Activated naive CD8-positive, alpha-beta T cell (primary cell): Measurements from ENCODE around the gene HCK.

ENCODE experiments used
- H3K27ac Mint-ChIP-seq: one replicate; pipeline ENCODE4 v1.8.0; 2021; ENCODE audit warnings: mixed read lengths
- H3K27me3 Mint-ChIP-seq: one replicate; pipeline ENCODE4 v1.8.0; 2021; ENCODE audit warnings: mixed read lengths
- H3K36me3 Mint-ChIP-seq: one replicate; pipeline ENCODE4 v1.8.0; 2021; ENCODE audit warnings: mixed read lengths
- H3K4me1 Mint-ChIP-seq: one replicate; pipeline ENCODE4 v1.8.0; 2021; ENCODE audit warnings: low read depth, mixed read lengths
- H3K4me3 Mint-ChIP-seq: one replicate; pipeline ENCODE4 v1.8.0; 2021; ENCODE audit warnings: mild to moderate bottlenecking, mixed read lengths
- H3K9me3 Mint-ChIP-seq: one replicate; pipeline ENCODE4 v1.8.0; 2021; ENCODE audit warnings: low read depth, mixed read lengths

HCK gene

DNA sequence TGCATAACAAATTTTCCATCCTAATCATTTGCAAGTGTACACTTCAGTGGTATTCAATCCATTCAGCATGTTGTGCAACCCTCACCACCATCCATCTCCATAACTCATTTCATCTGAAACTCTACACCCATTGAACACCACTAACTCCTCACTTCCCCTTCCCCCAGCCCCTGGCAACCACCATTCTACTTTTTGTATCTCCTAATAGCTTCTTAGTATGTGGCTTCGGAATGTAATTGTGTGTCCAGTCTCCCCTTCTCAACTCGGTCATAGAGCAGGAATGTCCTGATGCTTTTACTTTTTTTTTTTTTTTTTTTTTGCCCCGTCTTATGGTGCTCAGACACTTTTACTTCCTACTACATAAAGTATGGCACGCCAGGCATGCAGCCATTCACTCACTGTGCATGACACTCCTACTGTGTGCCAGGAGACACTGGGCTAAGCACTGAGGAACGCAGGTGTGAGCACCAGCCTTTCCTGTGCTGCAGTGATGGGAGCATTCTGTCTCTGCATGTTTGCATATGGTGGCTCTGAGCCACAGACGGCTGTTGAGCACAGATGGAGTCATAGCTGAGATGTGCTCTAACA, 15.3 kb downstream of the HCK start:
- H3K9me3 Mint-ChIP-seq: no peaks in the 10 kb centered on the region
- no peaks in the 10 kb centered on the region for H3K36me3 Mint-ChIP-seq
- no peaks in the 10 kb centered on the region for H3K4me1 Mint-ChIP-seq
- peaks cover 7% of the 10 kb centered on the region for H3K27me3 Mint-ChIP-seq
- no peak overlapping the region for H3K4me3 Mint-ChIP-seq
- no peak overlapping the region for H3K27ac Mint-ChIP-seq

DNA sequence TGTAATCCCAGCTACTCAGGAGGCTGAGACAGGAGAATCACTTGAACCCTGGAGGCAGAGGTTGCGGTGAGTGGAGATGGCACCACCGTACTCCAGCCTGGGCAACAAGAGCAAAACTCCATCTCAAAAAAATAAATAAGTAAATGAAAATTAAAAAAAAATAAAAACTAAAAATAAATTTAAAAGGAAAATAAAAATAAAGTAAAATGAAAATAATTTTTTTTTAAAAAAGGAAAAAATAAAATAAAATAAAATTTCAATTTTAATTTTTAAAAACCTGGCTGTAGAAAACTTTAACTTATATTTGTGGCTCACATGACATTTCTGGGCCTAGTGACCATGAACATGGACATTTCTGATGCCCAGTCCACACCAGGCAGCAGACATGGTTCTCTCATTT, 16.1 kb downstream of the HCK start:
- no peaks in the 10 kb centered on the region for H3K4me1 Mint-ChIP-seq
- H3K27me3 Mint-ChIP-seq: peaks cover 5% of the 10 kb centered on the region
- no peak overlapping the region for H3K4me3 Mint-ChIP-seq
- H3K36me3 Mint-ChIP-seq: no peaks in the 10 kb centered on the region
- H3K9me3 Mint-ChIP-seq: no peaks in the 10 kb centered on the region
- H3K27ac Mint-ChIP-seq: no peak overlapping the region

- no peaks in the 10 kb centered on the region for H3K36me3 Mint-ChIP-seq
- no peak overlapping the region for H3K27ac Mint-ChIP-seq
Observed at GRCh38 chr20:32069711-32070110, 17.7 kb downstream of the HCK start.

GRCh38 chr20:32070282-32070681, 18.2 kb downstream of the HCK start:
- H3K36me3 Mint-ChIP-seq: no peaks in the 10 kb centered on the region
- peaks cover 5% of the 10 kb centered on the region for H3K27me3 Mint-ChIP-seq
- no peak overlapping the region for H3K27ac Mint-ChIP-seq
- no peaks in the 10 kb centered on the region for H3K9me3 Mint-ChIP-seq
- H3K4me3 Mint-ChIP-seq: no peak overlapping the region
- H3K4me1 Mint-ChIP-seq: no peaks in the 10 kb centered on the region

More at GRCh38 chr20:32069711-32070110, 17.7 kb downstream of the HCK start:
- no peaks in the 10 kb centered on the region for H3K9me3 Mint-ChIP-seq
- no peak overlapping the region for H3K4me3 Mint-ChIP-seq
- H3K27me3 Mint-ChIP-seq: peaks cover 5% of the 10 kb centered on the region
- H3K4me1 Mint-ChIP-seq: no peaks in the 10 kb centered on the region

DNA sequence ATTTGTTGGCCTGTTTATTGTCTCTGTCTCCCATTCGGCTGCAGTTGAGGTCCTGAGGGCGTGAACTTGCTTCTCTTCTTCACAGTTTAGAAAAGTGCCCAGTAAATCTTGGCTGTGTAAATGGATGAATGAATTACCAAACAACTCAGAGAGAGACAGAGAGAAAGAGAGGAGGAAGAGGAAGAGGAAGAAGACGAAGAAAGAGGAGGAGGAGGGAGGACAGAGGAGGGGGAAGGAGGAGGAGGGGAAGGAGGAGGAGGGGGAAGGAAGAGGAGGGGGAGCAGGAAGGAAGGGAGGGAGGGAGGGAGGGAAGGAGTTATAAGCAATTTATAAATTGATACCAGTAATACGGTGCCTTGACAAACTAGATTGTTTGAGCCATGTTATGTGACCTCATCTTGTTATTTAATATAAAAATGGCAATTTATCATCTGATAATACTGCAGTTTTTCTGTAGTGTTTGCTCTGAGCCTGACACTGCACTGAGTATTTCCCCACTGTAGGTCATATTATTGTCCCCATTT, 18.7 kb downstream of the HCK start:
- Mint-ChIP-seq H3K4me1 (no peaks in the 10 kb centered on the region), H3K27ac (no peak overlapping the region), H3K9me3 (no peaks in the 10 kb centered on the region), H3K27me3 (peaks cover 5% of the 10 kb centered on the region), H3K36me3 (no peaks in the 10 kb centered on the region), H3K4me3 (no peak overlapping the region)

- Mint-ChIP-seq H3K9me3 (no peaks in the 10 kb centered on the region), H3K27ac (no peak overlapping the region), H3K4me3 (no peak overlapping the region), H3K27me3 (peaks cover 7% of the 10 kb centered on the region), H3K36me3 (no peaks in the 10 kb centered on the region), H3K4me1 (no peaks in the 10 kb centered on the region)
Observed at GRCh38 chr20:32071395-32072167, 19.5 kb downstream of the HCK start.

GRCh38 chr20:32072168-32072750, 20.2 kb downstream of the HCK start:
- H3K4me1 Mint-ChIP-seq: no peaks in the 10 kb centered on the region
- no peak overlapping the region for H3K4me3 Mint-ChIP-seq
- H3K27ac Mint-ChIP-seq: no peak overlapping the region
- no peaks in the 10 kb centered on the region for H3K36me3 Mint-ChIP-seq
- no peaks in the 10 kb centered on the region for H3K9me3 Mint-ChIP-seq
- peaks cover 4% of the 10 kb centered on the region for H3K27me3 Mint-ChIP-seq

DNA sequence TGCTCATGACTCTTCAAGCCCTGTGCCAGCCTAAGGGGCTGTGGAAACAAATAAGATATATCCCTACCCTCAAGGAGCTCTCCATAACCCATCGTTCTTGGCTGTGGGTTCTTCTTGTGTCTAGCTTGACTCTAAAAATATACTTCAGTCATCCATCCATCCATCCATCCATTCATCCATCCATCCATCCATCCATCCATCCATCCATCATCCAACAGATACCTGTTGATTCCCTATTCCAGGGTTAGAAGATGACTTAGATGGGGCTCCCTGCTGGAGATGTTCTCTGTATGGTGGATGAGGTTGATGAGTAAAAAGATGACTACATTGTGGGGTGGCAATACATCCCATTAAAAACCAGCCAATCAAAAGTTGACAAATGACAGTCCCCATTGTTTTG, 23.5 kb downstream of the HCK start:
- Mint-ChIP-seq H3K36me3 (no peaks in the 10 kb centered on the region), H3K4me1 (no peaks in the 10 kb centered on the region), H3K27ac (no peak overlapping the region)

DNA sequence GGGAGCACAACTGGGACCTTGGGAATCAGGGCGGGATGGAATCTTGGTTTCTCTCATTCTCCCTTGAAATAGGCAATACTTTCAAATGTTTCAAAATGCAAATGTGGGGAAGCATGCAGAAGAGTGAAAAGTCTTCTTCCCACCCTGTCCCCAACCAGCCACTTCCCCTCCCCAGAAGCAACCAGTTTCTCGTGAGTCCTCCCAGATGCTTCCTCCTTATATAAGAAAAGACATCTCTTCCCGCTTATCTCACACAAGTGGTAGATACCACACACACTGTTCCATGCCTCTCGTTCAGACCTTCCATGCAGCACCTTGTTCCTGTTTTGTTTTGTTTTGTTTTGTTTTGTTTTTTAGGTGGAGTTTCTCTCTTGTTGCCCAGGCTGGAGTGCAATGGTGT, 25.1 kb downstream of the HCK start:
- Mint-ChIP-seq H3K4me1 (no peaks in the 10 kb centered on the region), H3K36me3 (no peaks in the 10 kb centered on the region), H3K27ac (no peak overlapping the region), H3K27me3 (peaks cover 2% of the 10 kb centered on the region), H3K9me3 (no peaks in the 10 kb centered on the region), H3K4me3 (no peak overlapping the region)

More for the DNA sequence above, 23.5 kb downstream of the HCK start:
- Mint-ChIP-seq H3K9me3 (no peaks in the 10 kb centered on the region), H3K4me3 (no peak overlapping the region), H3K27me3 (peaks cover 2% of the 10 kb centered on the region)

DNA sequence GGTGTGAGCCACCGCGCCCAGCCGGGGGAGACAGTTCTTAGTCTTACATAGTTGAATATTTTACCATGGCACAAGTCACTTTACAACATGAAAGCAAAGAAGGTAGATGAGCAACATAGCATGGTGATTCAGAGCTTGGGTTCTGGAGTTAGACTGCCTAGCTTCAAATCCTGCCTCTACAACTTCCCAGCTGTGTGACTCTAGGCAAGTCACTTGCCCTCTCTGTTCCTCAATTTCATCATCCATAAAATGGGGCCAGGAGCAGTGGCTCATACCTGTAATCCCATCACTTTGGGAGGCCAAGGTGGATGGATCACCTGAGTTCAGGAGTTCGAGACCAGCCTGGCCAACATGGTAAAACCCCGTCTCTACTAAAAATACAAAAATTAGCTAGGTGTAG, 26.3 kb downstream of the HCK start:
- Mint-ChIP-seq H3K9me3 (no peaks in the 10 kb centered on the region), H3K4me1 (no peaks in the 10 kb centered on the region), H3K27me3 (peaks cover 5% of the 10 kb centered on the region), H3K36me3 (no peaks in the 10 kb centered on the region), H3K4me3 (no peak overlapping the region), H3K27ac (no peak overlapping the region)

DNA sequence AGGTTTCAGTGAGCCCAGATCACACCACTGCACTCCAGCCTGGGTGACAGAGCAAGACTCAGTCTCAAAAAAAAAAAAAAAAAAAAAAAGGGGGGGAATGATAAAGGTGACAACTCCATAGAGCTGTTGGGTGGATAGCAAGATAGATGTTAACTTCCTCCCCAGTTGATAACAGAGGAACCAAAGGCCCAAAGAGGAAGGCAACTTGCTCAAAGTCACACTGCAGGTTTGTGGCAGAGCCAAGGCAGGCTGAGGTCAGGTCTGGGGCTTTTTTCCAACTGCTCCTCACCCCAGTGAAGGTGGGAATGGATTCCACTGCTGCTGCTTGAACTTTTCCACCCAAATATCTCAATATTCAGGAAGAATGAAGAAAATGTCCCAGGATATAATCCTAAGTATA, 26.7 kb downstream of the HCK start:
- Mint-ChIP-seq H3K4me1 (no peaks in the 10 kb centered on the region), H3K27me3 (peaks cover 6% of the 10 kb centered on the region), H3K4me3 (no peak overlapping the region), H3K9me3 (no peaks in the 10 kb centered on the region), H3K36me3 (no peaks in the 10 kb centered on the region), H3K27ac (no peak overlapping the region)

DNA sequence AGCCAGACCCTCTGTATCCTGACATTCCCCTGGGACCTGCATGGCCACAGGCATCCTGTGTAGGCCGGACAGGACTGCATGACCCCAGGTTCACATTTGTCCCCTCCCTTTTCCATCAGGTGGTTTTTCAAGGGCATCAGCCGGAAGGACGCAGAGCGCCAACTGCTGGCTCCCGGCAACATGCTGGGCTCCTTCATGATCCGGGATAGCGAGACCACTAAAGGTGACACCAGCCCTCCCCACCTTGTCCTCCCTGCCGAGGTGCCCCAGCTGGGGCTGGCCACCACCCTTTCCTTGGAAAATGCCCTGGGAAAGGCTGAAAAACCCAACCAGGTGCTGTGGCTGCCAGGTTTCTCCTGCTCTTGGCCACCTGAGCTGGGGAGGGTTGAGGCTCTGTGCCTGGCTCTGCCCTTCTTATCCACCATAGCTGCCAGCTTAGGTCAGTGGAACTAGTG, 27.6 kb downstream of the HCK start:
- no peak overlapping the region for H3K27ac Mint-ChIP-seq
- H3K27me3 Mint-ChIP-seq: peaks cover 6% of the 10 kb centered on the region
- no peaks in the 10 kb centered on the region for H3K36me3 Mint-ChIP-seq
- no peaks in the 10 kb centered on the region for H3K9me3 Mint-ChIP-seq
- no peak overlapping the region for H3K4me3 Mint-ChIP-seq
- no peaks in the 10 kb centered on the region for H3K4me1 Mint-ChIP-seq

DNA sequence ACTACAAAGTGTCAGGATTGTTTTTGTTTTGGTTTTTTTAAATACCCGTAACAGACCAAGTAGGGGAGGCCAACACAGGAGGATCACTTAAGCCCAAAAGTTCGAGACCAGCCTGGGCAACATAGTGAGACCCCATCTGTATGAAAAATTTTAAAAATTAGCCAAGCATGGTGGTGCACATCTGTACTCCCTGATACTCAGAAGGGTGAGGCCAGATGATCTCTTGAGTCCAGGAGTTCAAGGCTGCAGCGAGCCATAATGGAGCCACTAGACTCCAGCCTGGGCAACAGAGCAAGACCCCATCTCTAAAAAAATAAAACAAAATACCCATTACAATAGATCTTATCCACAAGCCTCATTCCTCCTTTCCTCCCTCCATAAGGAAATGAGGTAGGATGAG, 28.7 kb downstream of the HCK start:
- Mint-ChIP-seq H3K27me3 (peaks cover 8% of the 10 kb centered on the region), H3K27ac (no peak overlapping the region), H3K9me3 (no peaks in the 10 kb centered on the region), H3K36me3 (no peaks in the 10 kb centered on the region), H3K4me3 (no peak overlapping the region), H3K4me1 (no peaks in the 10 kb centered on the region)

- H3K9me3 Mint-ChIP-seq: no peaks in the 10 kb centered on the region
- H3K4me3 Mint-ChIP-seq: no peak overlapping the region
- peaks cover 7% of the 10 kb centered on the region for H3K27me3 Mint-ChIP-seq
- no peaks in the 10 kb centered on the region for H3K4me1 Mint-ChIP-seq
- no peaks in the 10 kb centered on the region for H3K36me3 Mint-ChIP-seq
- no peak overlapping the region for H3K27ac Mint-ChIP-seq
Observed at GRCh38 chr20:32083469-32083868, 31.4 kb downstream of the HCK start.

- no peak overlapping the region for H3K4me3 Mint-ChIP-seq
- no peaks in the 10 kb centered on the region for H3K9me3 Mint-ChIP-seq
- H3K27ac Mint-ChIP-seq: no peak overlapping the region
- peaks cover 7% of the 10 kb centered on the region for H3K27me3 Mint-ChIP-seq
- no peaks in the 10 kb centered on the region for H3K36me3 Mint-ChIP-seq
- H3K4me1 Mint-ChIP-seq: no peaks in the 10 kb centered on the region
Observed at GRCh38 chr20:32087070-32087469, 35.0 kb downstream of the HCK start.
